Esophagus squamous epithelium (tissue), 5 donors: ENCODE results near the gene PUS10. TPM values are rescaled to one million over a fixed set of nuclear protein-coding genes. Genes with fewer than 3 reads are reported as not detected.
"Not testable (repeated sequence)": the region's sequence is repeated elsewhere in the genome, so short reads cannot be mapped to it uniquely, and the experiment has no call there.

ENCODE experiments used
- DNase-seq: peaks from one replicate; lab custom pipeline; 2025; lab: John Stamatoyannopoulos, UW
- H3K27ac ChIP-seq, 4 donors: fragments of 200-600 bp; sonication (generic); one replicate each; pipeline ENCODE4 v1.5.1; 2016 to 2019; ENCODE audit warnings: mild to moderate bottlenecking in 1 of 4
- H3K27me3 ChIP-seq, 4 donors: fragments of 200-600 bp; sonication (generic); 1 replicate in 3 of 4; 2 replicates in 1 of 4; pipeline versions ENCODE4 v1.5.1 to v1.6.0; 2017 to 2021; ENCODE audit warnings: antibody characterized with exemption in 1 of 4
- H3K36me3 ChIP-seq, 3 donors: fragments of 200-600 bp; sonication (generic); one replicate each; pipeline ENCODE4 v1.5.1; 2016 to 2019
- H3K4me1 ChIP-seq, 3 donors: fragments of 200-600 bp; sonication (generic); one replicate each; pipeline ENCODE4 v1.5.1; 2017 to 2019
- H3K4me3 ChIP-seq, 4 donors: fragments of 200-600 bp; sonication (generic); 1 replicate in 3 of 4; 2 replicates in 1 of 4; pipeline ENCODE4 v1.5.1; 2016 to 2019; ENCODE audit warnings: mild to moderate bottlenecking in 2 of 4, moderate library complexity in 1 of 4
- H3K9me3 ChIP-seq, 3 donors: fragments of 200-600 bp; sonication (generic); one replicate each; pipeline ENCODE4 v1.5.1; 2016 to 2019
- CTCF ChIP-seq, 6 experiments: fragments of 450-650 bp in 4 of 6; fragments of 200-600 bp in 2 of 6; sonication (generic) in 2 of 6; IDR thresholded peaks; one replicate each; pipeline ENCODE4 v1.5.1; 2016 to 2019; ENCODE audit warnings: antibody characterized with exemption in 6 of 6, mild to moderate bottlenecking in 4 of 6, moderate library complexity in 4 of 6
- POLR2A ChIP-seq, 4 donors: fragments of 450-650 bp; IDR thresholded peaks; one replicate each; pipeline ENCODE4 v1.6.1; 2017; ENCODE audit warnings: antibody characterized with exemption in 4 of 4, mild to moderate bottlenecking in 4 of 4, moderate library complexity in 3 of 4
- WGBS, 2 donors: methylation state at CpG; one replicate each; pipeline ENCODE4 v1.1.5; 2018; 5-methylcytosine and 5-hydroxymethylcytosine counted together
- intact Hi-C: fragments of 100-400 bp; cut with DNase I; formaldehyde crosslinking; loops from one replicate; pipeline ENCODE4 v1.15.0; 2022
- total RNA-seq, 4 donors: library from RNA; depleted of rRNA; stranded (reverse); fragments of >200 nt; gene quantifications; one replicate each; pipeline ENCODE4 v1.1.0, GENCODE V29; 2016
- donor health status: DM: yes; HTN: yes; CAD: no.

The PUS10 gene
- total RNA-seq, 4 donors from 2014 or later: 3.7 to 9.1 (median 5.4) TPM

DNA sequence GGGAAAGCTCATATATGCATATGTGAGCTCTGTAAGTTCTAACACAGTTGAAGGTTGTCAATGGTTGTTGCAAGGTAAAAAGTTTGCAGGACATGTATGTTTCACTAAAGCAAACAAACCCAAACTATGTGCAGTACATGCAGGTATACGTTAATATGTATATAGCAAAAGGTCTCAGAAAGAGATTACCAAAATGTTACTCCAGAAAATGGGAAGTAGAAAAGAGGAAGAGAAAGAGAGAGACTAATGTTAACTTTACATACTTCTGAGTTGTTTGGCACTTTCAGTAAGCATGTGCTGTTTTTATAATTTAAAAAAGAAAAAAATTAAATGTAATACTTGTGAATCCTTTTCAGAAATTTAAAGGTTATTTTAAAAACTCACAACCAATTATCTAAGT, 33.3 kb downstream of the PUS10 start:
- H3K27ac ChIP-seq: no peak overlapping the region
- H3K27me3 ChIP-seq: no peaks in the 10 kb centered on the region
- no peaks in the 10 kb centered on the region for H3K4me1 ChIP-seq
- intact Hi-C loops: no loop called here
- no peak overlapping the region for H3K4me3 ChIP-seq
- H3K9me3 ChIP-seq: no peaks in the 10 kb centered on the region
- WGBS, 2 donors: 74 to 79% methylated on average over 1 of the region's 1 CpG
- H3K36me3 ChIP-seq: no peaks in the 10 kb centered on the region
- DNase-seq: no peak
- TF ChIP-seq CTCF (IDR thresholded peaks at IDR 0.05) (no peak), POLR2A (IDR thresholded peaks at IDR 0.05) (no peak)

- 98 to 99% methylated on average over 3 of the region's 3 CpGs for WGBS, 2 donors
- H3K36me3 ChIP-seq, H3K4me3 ChIP-seq, H3K9me3 ChIP-seq, H3K4me1 ChIP-seq, DNase-seq, intact Hi-C loops, H3K27ac ChIP-seq, H3K27me3 ChIP-seq: not testable (repeated sequence)
Measured at GRCh38 chr2:60982066-60982465, 36.0 kb downstream of the PUS10 start.

GRCh38 chr2:60980071-60980815, 37.8 kb downstream of the PUS10 start:
- no peaks in the 10 kb centered on the region for H3K27me3 ChIP-seq
- no peaks in the 10 kb centered on the region for H3K36me3 ChIP-seq
- 75 to 76% methylated on average over 3 of the region's 3 CpGs for whole genome bisulfite sequencing, 2 donors
- no peak overlapping the region for H3K4me3 ChIP-seq
- no peak for TF ChIP-seq CTCF (IDR thresholded peaks at IDR 0.05)
- no peak for TF ChIP-seq POLR2A (IDR thresholded peaks at IDR 0.05)
- DNase-seq: no peak
- peaks cover 0 to 8% (median 0%) of the 10 kb centered on the region in 3 donors for H3K4me1 ChIP-seq
- intact Hi-C loops: no loop called here
- H3K27ac ChIP-seq: no peak overlapping the region
- H3K9me3 ChIP-seq: no peaks in the 10 kb centered on the region

DNA sequence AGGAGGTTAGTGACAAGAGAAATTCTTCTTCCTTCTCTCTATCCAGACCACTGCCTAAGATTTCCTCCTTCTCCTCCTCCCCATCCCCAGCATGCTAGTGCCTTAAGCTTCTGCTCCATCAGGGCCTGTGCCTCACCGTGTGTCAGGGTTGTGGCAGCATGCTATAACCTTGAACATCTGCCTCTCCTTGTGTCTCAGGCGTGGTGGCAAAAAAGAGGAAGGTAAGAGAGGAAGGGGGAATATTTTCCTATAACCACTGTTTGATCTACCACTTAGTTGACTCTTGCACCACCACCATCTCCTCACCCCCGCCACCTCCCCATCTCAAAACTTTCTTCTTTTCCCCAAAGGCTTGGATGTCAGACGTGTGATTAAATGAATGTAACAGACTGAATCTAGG, 38.8 kb downstream of the PUS10 start:
- intact Hi-C loops: no loop called here
- Histone ChIP-seq H3K4me1 (peaks cover 0 to 8% (median 0%) of the 10 kb centered on the region in 3 donors), H3K27me3 (no peaks in the 10 kb centered on the region), H3K27ac (no peak overlapping the region), H3K9me3 (no peaks in the 10 kb centered on the region), H3K4me3 (no peak overlapping the region), H3K36me3 (peaks cover 0 to 3% (median 0%) of the 10 kb centered on the region in 3 donors)
- no peak for DNase-seq
- WGBS, 2 donors: 72 to 83% methylated on average over 3 to 4 of the region's 4 CpGs
- TF ChIP-seq CTCF (IDR thresholded peaks at IDR 0.05): no peak
- TF ChIP-seq POLR2A (IDR thresholded peaks at IDR 0.05): no peak

DNA sequence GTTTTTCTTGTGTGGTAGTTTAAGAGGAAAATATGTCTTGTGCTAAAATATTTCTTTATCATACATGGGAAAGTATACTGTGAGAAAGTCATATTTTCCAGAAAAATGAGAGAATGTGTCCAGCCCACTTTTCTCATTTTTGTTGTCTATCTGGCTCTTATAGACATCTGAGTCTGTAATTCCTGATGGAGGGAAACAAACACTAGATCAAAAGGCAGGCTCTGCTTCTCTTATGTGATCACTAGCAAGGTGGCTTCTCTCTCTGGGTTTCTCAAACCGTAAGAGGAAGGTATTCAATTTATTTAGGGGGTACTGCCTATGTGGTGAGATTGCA, 40.5 kb downstream of the PUS10 start:
- H3K4me3 ChIP-seq: no peak overlapping the region
- H3K4me1 ChIP-seq: peaks cover 0 to 8% (median 0%) of the 10 kb centered on the region in 3 donors
- H3K27me3 ChIP-seq: no peaks in the 10 kb centered on the region
- intact Hi-C loops: no loop called here
- peaks cover 0 to 3% (median 0%) of the 10 kb centered on the region in 3 donors for H3K36me3 ChIP-seq
- WGBS, 2 donors: 82 to 100% methylated on average over 1 of the region's 1 CpG
- no peak overlapping the region for H3K27ac ChIP-seq
- H3K9me3 ChIP-seq: no peaks in the 10 kb centered on the region
- no peak for DNase-seq
- TF ChIP-seq POLR2A (IDR thresholded peaks at IDR 0.05): no peak
- no peak for TF ChIP-seq CTCF (IDR thresholded peaks at IDR 0.05)
